Activated CD8-positive, alpha-beta memory T cell treated with anti-CD3 and anti-CD28 coated beads, Interleukin-2, amount 50 U/mL, for 24 hours (primary cell): Measurements from ENCODE around the gene GRM5.
"Not testable (repeated sequence)": the region's sequence is repeated elsewhere in the genome, so short reads cannot be mapped to it uniquely, and the experiment has no call there.

Experiments
- DNase-seq: peaks from one replicate; pipeline ENCODE4 v3.0.0-alpha.2; 2020; ENCODE audit errors: extremely low read depth

Gene GRM5

GRCh38 chr11:89065651-89066201 is at the start of gene GRM5:
Gene GRM5, minus strand, starts transcription at chr11:89065982. Its CDS starts 18,110 bp downstream, at chr11:89047872.
- not testable (repeated sequence) for DNase-seq

DNA sequence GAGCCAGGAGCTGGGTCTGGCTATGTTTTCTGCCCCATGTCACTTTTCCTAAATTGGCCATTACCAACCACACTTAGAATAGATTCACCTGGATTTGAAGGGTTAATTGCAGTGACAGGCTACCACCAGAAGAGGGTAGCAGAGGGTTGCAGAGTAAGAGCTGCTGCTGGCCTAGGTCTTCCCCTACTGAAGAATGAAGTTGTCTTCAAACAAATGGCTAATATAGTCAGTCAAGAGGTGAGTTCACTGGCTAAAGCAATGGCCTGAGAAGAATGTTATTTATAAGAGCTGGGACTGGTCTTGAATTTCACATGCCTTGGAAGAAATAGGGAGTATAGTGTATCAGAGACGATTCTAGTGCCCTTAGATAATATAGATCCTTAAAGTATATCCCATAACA is 32.2 kb upstream of the GRM5 start:
- not testable (repeated sequence) for DNase-seq

DNA sequence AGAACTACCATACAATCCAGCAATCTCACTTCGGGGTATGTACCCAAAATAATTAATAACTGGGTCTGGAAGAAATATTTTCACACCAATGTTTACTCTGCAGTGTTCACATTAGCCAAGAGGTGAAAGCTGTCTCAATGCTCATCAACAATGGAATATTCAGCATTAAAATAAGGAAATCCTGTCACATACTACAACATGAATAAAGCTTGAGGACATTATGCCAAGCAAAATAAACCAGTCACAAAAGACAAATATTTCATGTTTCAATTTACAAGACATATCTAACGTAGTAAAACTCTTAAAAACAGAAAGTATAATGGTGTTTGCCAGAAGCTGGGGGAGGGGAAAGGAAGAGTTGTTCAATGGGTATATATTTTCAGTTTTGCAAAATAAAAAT is 28.0 kb upstream of the GRM5 start:
- DNase-seq = not testable (repeated sequence)

GRCh38 chr11:89084951-89085350 is 19.2 kb upstream of the GRM5 start:
- not testable (repeated sequence) for DNase-seq

GRCh38 chr11:89070911-89071310 is 5.1 kb upstream of the GRM5 start:
- DNase-seq = not testable (repeated sequence)

DNA sequence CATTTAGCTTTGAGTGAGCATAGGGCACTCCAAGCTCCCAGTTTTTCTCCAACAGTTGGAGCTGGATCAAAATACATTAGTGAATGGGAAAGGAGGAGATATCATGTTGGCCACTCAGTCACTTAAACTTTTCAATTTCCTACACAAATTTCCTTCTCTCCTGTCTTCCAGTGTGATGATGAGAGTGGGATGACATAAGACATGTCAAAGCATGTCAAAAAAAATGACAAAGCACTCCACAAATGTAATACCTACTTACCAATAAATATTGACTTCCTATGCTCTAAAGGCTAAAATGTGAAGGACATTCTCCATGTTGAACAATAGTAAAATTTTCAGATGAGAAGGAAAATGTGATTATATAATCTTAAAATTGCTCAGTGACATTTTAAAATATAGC is 1.5 kb upstream of the GRM5 start:
- no peak for DNase-seq

DNA sequence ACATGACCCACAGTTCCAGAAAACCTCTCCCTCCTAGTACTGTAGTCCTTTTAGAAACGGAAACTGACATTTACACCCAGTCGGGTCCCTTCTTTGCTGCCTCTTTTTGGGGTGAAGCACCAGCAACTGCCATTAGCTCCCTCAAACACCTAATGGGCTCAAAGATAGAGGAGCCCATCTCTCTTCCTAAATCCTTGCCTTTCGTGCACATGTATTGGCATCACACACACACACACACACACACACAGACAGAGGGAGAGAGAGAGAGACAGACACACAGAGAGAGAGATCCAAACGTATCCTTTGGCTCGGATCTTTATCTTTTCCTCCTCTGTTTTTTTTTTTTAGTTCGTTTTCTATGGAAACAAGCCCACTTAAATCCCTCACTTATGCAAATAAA is 716 bp downstream of the GRM5 start:
- DNase-seq = no peak

DNA sequence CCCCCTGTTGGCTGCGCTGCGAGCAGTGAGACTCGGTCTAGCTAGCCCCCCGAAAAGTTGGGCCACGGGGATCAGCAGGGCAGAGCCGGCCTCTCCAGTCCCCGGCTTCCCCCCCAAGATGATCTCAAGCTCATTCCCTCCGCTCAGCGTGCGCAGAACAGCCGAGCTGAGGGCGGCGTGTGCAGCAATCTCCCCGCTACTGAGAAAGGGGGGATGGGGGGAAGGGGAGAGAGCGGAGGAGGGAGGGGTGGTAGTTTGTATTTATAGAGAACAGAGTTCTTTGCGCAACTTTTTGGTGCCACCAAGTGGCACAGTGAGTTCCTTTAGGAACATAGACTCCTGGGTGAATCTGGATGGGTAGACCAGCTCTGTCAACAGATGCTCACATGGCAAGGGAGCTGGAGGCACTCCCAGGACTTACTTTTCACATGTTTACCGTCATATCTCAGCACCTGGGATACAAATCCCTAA is 2.3 kb downstream of the GRM5 start:
- not testable (repeated sequence) for DNase-seq

DNA sequence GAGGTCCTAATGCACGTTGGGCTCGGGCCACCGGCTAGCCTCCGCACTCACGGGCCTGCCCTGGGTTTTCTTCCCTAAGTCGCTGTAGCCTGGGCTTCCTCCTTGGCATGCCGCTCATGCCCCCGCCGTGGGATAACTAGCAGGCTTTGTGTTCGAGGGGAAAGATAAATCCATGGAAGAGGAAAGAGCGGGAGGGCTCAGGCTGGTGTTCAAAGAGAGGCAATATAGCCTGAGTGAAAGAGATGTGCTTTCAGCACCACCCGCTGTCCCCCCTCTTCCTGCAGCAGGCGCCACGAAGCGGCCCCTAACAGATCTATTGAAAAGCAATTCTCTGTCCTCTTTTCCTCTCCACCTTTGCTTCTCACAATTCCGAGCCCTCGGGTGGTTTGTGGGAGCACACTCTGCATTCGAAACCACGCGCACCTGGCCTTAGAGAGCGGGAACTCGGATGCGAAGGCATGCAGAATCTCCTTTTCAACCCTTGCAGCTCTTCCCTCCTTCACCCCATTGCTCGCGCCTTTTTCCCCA is 2.9 kb downstream of the GRM5 start:
- DNase-seq = not testable (repeated sequence)

DNA sequence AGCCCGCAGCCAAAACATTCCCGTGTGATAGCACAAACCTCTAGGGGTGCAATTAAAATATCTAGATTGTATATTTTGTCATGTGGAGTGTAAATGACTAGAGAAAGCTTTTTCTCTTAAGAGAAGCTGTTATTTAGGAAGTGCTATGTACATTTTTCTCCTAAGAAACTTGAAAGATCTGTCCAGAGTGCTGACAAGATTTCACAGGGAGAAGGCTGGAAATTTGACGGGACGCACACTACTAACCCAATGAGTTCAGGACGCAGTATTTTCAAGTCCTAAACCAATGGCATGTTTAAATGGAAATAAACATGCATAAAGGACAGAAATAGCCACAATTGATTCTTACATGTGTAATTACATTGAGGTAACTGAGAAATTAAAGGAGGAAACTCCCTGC is 3.9 kb downstream of the GRM5 start:
- DNase-seq = not testable (repeated sequence)

GRCh38 chr11:89057406-89057805 is 8.4 kb downstream of the GRM5 start:
- not testable (repeated sequence) for DNase-seq

- DNase-seq = no peak
Observed at GRCh38 chr11:89052220-89052619, 13.6 kb downstream of the GRM5 start.

DNA sequence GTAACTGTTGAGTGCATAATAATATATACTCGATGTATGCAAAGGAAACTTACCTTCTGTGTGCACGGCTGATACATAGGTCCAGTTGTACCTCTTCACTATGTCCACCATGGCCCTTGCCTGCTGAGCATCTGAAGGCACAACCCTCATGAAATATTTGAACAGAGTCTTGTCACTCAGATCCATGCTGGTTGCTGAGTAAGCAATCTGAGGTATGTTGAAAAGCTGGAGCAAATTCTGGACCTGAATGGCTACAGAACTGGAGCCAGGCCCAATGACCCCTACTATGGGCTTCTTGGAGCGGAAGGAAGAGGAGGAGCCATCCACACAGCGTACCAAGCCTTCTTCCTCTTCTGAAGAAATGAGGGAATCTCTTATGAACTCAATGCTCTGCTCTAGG is 18.6 kb downstream of the GRM5 start:
- not testable (repeated sequence) for DNase-seq

GRCh38 chr11:89043861-89044588 is 21.8 kb downstream of the GRM5 start:
- DNase-seq = not testable (repeated sequence)

DNA sequence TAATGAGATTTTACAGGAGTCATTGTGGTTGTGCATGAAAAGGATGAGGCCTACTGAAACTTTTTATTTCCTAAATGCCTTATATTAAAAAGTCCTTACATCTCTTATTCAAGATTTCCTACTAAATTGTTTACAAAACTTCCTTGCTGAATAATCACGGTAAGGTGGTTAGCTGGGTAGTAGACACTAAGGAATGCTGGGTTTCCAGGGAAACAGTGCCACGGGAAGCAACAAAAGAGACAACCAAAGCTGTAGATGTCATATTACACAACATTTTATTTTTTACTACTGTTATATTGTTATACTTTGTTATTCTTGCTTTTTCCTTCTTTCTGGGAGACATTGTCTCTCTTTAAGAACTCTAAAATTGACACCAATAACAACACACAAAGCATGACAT is 36.1 kb downstream of the GRM5 start:
- not testable (repeated sequence) for DNase-seq

GRCh38 chr11:89021339-89021738 is 44.4 kb downstream of the GRM5 start:
- no peak for DNase-seq

DNA sequence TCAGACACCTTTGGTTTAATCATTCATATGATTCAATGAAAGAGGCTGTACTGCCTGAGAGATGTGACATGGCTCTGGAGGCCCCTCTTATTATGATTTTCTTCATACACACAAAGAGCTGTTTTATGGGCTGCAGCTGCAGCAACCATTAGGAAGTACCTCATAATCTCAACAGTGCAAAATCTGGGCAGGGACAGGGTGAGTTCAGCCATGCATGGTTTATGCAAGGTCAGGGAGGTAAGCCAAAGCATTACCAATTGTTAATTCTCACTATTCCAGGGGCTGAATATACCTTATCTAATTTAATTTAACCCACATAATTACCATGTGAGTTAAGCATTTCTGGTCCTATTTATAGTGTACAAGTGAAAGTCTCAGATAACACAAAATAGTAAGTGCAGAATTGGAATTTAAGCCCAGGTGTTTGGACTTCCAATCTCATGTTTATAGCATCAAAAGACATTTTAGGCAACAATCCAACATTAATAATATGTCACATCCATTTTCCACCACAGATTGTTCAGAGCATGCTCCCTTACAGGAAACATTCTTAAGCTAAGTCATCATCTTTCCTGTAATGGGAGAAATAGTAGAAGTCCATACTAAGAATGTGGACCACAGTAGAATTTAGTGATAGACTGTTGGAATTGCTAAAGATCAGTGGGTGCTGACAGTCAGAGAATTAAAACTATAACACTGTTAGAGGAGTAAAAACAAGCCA is 45.8 kb downstream of the GRM5 start:
- DNase-seq = not testable (repeated sequence)

DNA sequence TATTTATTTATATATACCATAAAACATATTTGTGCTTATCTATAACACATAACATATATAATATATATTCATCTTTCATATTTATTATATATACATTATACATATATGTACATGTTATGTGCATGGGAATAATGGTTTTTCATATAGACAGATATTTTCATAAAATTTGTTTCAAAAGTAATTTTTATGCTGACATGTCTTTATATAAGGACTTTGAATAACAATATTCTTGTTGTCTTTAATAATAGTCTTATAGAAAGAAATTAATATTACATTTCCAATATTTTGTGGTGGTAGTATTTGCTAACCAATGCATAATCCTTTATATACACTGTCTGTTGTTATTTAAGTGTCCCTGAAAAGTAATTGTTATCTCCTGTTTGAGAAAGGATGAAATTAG is 49.6 kb downstream of the GRM5 start:
- DNase-seq = no peak

GRCh38 chr11:89015614-89016013 is 50.2 kb downstream of the GRM5 start:
- no peak for DNase-seq

DNA sequence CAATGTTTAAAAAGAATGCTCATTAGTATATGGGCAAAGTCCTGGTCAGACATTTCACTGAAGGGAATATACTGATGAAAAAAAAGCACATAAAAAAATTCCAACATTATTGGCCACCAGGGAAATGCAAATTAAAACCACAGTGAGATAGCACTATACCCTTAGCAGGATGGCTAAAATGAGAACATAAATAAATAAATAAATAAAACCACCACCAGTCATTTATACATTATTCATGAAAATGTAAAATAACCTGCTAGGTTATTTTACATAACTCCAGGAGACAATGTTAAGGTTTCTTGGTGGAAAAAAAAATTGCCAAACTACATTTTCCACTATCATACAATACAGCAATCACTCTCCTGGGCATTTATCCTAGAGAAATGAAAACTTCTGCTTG is 64.9 kb downstream of the GRM5 start:
- not testable (repeated sequence) for DNase-seq

GRCh38 chr11:88979641-88980040 is 86.1 kb downstream of the GRM5 start:
- no peak for DNase-seq

DNA sequence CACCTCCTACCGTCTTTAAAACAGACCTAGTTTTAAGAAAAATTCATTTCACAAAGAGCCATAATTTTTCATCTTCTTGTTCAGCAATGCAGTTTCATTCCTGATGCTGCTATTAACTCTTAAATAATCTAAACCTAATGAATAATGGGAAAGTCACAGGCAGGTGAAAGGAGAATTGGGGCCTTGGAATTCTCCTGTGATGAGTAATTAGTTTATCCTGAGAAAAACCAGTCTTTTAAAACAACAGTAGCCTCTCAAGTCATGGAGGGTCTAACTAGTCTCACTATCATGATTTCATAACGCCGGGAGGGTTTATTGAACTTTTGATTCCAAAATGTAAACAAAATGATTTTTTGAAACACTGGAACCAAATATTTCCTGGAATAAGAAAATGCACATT is 86.8 kb downstream of the GRM5 start:
- DNase-seq = not testable (repeated sequence)
